A673 (cell line): ENCODE results near the gene ZNF775.

Experiments
- EZH2 ChIP-seq: fragments of 200-600 bp; sonication (generic); IDR thresholded peaks from 2 replicates; pipeline ENCODE4 v1.6.1; 2017; ENCODE audit warnings: borderline replicate concordance, low read depth, mild to moderate bottlenecking, mixed read lengths, antibody characterized with exemption, low read length; ENCODE audit not compliant: poor library complexity, severe bottlenecking
- TF ChIP-seq, protein P1 (sequence below): fragments of 300-800, 200-600 bp; sonication (generic); conservative IDR thresholded peaks from 2 replicates; pipeline ENCODE4 v1.5.1; 2017; ENCODE audit warnings: low read depth, mild to moderate bottlenecking, antibody characterized with exemption, low read length, moderate library complexity, mixed read lengths

- TF ChIP-seq, protein P1, sequence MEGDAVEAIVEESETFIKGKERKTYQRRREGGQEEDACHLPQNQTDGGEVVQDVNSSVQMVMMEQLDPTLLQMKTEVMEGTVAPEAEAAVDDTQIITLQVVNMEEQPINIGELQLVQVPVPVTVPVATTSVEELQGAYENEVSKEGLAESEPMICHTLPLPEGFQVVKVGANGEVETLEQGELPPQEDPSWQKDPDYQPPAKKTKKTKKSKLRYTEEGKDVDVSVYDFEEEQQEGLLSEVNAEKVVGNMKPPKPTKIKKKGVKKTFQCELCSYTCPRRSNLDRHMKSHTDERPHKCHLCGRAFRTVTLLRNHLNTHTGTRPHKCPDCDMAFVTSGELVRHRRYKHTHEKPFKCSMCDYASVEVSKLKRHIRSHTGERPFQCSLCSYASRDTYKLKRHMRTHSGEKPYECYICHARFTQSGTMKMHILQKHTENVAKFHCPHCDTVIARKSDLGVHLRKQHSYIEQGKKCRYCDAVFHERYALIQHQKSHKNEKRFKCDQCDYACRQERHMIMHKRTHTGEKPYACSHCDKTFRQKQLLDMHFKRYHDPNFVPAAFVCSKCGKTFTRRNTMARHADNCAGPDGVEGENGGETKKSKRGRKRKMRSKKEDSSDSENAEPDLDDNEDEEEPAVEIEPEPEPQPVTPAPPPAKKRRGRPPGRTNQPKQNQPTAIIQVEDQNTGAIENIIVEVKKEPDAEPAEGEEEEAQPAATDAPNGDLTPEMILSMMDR: no peak
- TF ChIP-seq EZH2: no peak
Observed at GRCh38 chr7:150365673-150366398, 13.3 kb upstream of the ZNF775 start.
